ENCODE data around the gene PIP5K1C. TPM values are rescaled to one million over a fixed set of nuclear protein-coding genes. Genes with fewer than 3 reads are reported as not detected.
"Not testable (repeated sequence)": the region's sequence is repeated elsewhere in the genome, so short reads cannot be mapped to it uniquely, and the experiment has no call there.

The PIP5K1C gene
- total and polyA plus RNA-seq, 9 of the 15 experiments (the other 6 are each of a cell fraction or from before 2014, with no cell fraction given), result 0.38 to 22.1 (median 4.1) TPM

GRCh38 chr19:3584036-3584802 lies 116.0 kb downstream of the PIP5K1C start:
- H2AFZ ChIP-seq (ENCODE audit: low read depth, low read length); BruUV-seq (replicated peaks); CTCF ChIA-PET (ENCODE audit: low intra/inter-chr PET ratio); H3K27ac ChIP-seq (ENCODE audit: extremely low read depth, low read depth, low read length); H3K9me1 ChIP-seq (ENCODE audit: control insufficient read depth, insufficient read depth, low read length); H3K36me3 ChIP-seq (ENCODE audit: control insufficient read depth, insufficient read depth, low read length); H3K4me3 ChIP-seq; H3K4me2 ChIP-seq (ENCODE audit: insufficient read depth, low read length); intact Hi-C loops (cut with micrococcal nuclease); H3K9ac ChIP-seq (ENCODE audit: insufficient read depth in 1 of 2, low read depth in 2 of 2, low read length in 2 of 2); FAIRE-seq; in situ Hi-C loops (cut with MboI); H3K27me3 ChIP-seq (ENCODE audit: control insufficient read depth in 2 of 2, insufficient read depth in 2 of 2, low read length in 2 of 2); DNase-seq (ENCODE audit: extremely low read depth in 1 of 4, low spot score in 3 of 4); H3K79me2 ChIP-seq (ENCODE audit: control insufficient read depth, insufficient read depth, low read length); ATAC-seq; H3K9me3 ChIP-seq (replicated peaks; ENCODE audit: control insufficient read depth, insufficient read depth, low read depth, low read length); H4K20me1 ChIP-seq (replicated peaks; ENCODE audit: control insufficient read depth, insufficient read depth, low read length): not testable (repeated sequence)
- WGBS (ENCODE audit: insufficient coverage, low coverage, missing lambda C conversion rate), result 78% methylated on average over 15 of the region's 15 CpGs
- POLR2A ChIA-PET, result interaction anchor here (1.2 kb wide), 1 partner anchor 8 kb away, joined by 6 read pairs; no protein-coding TSS in a partner anchor
- TF ChIP-seq ZNF121 (CRISPR knock-in tag; conservative IDR thresholded peaks at IDR 0.05), result peak; percentile 89
- H3K4me1 ChIP-seq (replicated peaks in 1 of 2; ENCODE audit: control insufficient read depth in 2 of 2, insufficient read depth in 2 of 2, low read length in 2 of 2), result peaks cover 16 to 39% of the 10 kb centered on the region in 2 experiments

DNA sequence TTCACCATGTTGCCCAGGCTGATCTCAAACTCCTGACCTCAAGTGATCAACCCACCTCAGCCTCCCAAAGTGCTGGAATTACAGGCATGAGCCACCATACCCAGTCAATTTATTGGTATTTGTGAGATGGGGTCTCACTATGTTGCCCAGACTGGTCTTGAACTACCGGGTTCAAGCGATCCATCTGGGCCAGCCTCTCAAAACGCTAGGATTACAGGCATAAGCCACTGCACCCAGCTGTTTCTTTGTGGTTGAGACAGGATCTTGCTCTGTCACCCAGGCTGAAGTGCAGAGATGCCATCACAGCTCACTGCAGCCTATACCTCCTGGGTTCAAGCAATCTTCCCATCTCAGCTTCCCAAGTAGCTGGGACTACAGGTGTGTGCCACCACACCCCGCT lies 118.5 kb downstream of the PIP5K1C start:
- BruUV-seq (replicated peaks); H4K20me1 ChIP-seq (replicated peaks; ENCODE audit: control insufficient read depth, insufficient read depth, low read length); H3K4me3 ChIP-seq; H3K4me2 ChIP-seq (ENCODE audit: insufficient read depth, low read length); intact Hi-C loops (cut with micrococcal nuclease); CTCF ChIA-PET (ENCODE audit: low intra/inter-chr PET ratio); H3K27ac ChIP-seq (ENCODE audit: extremely low read depth, low read depth, low read length); H3K27me3 ChIP-seq (ENCODE audit: control insufficient read depth in 2 of 2, insufficient read depth in 2 of 2, low read length in 2 of 2); H3K79me2 ChIP-seq (ENCODE audit: control insufficient read depth, insufficient read depth, low read length); ATAC-seq; H3K9me1 ChIP-seq (ENCODE audit: control insufficient read depth, insufficient read depth, low read length); H2AFZ ChIP-seq (ENCODE audit: low read depth, low read length); DNase-seq (ENCODE audit: extremely low read depth in 1 of 4, low spot score in 3 of 4); FAIRE-seq; H3K9me3 ChIP-seq (replicated peaks; ENCODE audit: control insufficient read depth, insufficient read depth, low read depth, low read length); in situ Hi-C loops (cut with MboI); H3K9ac ChIP-seq (ENCODE audit: insufficient read depth in 1 of 2, low read depth in 2 of 2, low read length in 2 of 2): not testable (repeated sequence)
- Histone ChIP-seq H3K4me1 (replicated peaks in 1 of 2; ENCODE audit: control insufficient read depth in 2 of 2, insufficient read depth in 2 of 2, low read length in 2 of 2) (peaks cover 21 to 56% of the 10 kb centered on the region in 2 experiments), H3K36me3 (ENCODE audit: control insufficient read depth, insufficient read depth, low read length) (peaks cover 13% of the 10 kb centered on the region; the same call in 1 of the 3 replicates)
- POLR2A ChIA-PET, result interaction anchor here (2.6 kb wide), 1 partner anchor 10 kb away, joined by 14 read pairs; no protein-coding TSS in a partner anchor
- 56% methylated on average over 4 of the region's 4 CpGs for WGBS (ENCODE audit: insufficient coverage, low coverage, missing lambda C conversion rate)
- TF ChIP-seq ZNF121 (CRISPR knock-in tag; conservative IDR thresholded peaks at IDR 0.05) (peak; percentile 84), TFAP4 (CRISPR knock-in tag; IDR thresholded peaks at IDR 0.05; ENCODE audit: borderline replicate concordance) (peak; percentile 59; the same call in 1 of the 2 replicates), RBM25 (IDR thresholded peaks at IDR 0.05; ENCODE audit: low read depth, low read length, severe bottlenecking) (peak; percentile 4)

Other genes with a start within 250 kb of the PIP5K1C start
Only the 7 nearest of the 18 such genes appear.
- gene TBXA2R, start 93.6 kb downstream of the PIP5K1C start, total RNA-seq (2014; rRNA removed), result 2.5 and 5.2 TPM in 2 replicates
- gene TBXA2R, start 93.6 kb downstream of the PIP5K1C start, total RNA-seq (2014; rRNA removed; fragmentation: Illumina TruSeq; extraction: Trizol), result 2.3 and 2.8 TPM in 2 replicates
- gene TBXA2R, start 93.6 kb downstream of the PIP5K1C start, total RNA-seq (2015; rRNA removed; fragmentation: Illumina TruSeq; extraction: Trizol), result 2.5 and 3.1 TPM in 2 replicates
- gene TBXA2R, start 93.6 kb downstream of the PIP5K1C start, total RNA-seq (2021), result 21.0 and 24.0 TPM in 2 replicates
- 2.9 and 4.4 TPM in 2 replicates for gene TBXA2R, start 93.6 kb downstream of the PIP5K1C start, polyA plus RNA-seq (2011; rRNA removed)
- gene TBXA2R, start 93.6 kb downstream of the PIP5K1C start, polyA plus RNA-seq (2014; fragmentation: Illumina TruSeq; extraction: Trizol), result 4.3 and 6.7 TPM in 2 replicates
- 1 to 10 TPM; 1.5 to 2.6 TPM for gene TBXA2R, start 93.6 kb downstream of the PIP5K1C start, polyA plus RNA-seq (2014; fragmentation: Nextera tagmentation; extraction: Ambion mirVana)
- 5.7 and 6.1 TPM in 2 replicates for gene TBXA2R, start 93.6 kb downstream of the PIP5K1C start, polyA plus RNA-seq (2014; rRNA removed)
- gene CACTIN, start 73.7 kb downstream of the PIP5K1C start, total RNA-seq (2014; rRNA removed), result 46.5 and 57.8 TPM in 2 replicates
- gene CACTIN, start 73.7 kb downstream of the PIP5K1C start, total RNA-seq (2014; rRNA removed; fragmentation: Illumina TruSeq; extraction: Trizol), result 7.6 and 7.9 TPM in 2 replicates
- 25.6 and 27.3 TPM in 2 replicates for gene CACTIN, start 73.7 kb downstream of the PIP5K1C start, total RNA-seq (2015; rRNA removed; fragmentation: Illumina TruSeq; extraction: Trizol)
- 42.1 and 49.2 TPM in 2 replicates for gene CACTIN, start 73.7 kb downstream of the PIP5K1C start, total RNA-seq (2021)
- 15.0 and 19.4 TPM in 2 replicates for gene CACTIN, start 73.7 kb downstream of the PIP5K1C start, polyA plus RNA-seq (2011; rRNA removed)
- 9.6 and 20.4 TPM in 2 replicates for gene CACTIN, start 73.7 kb downstream of the PIP5K1C start, polyA plus RNA-seq (2014; fragmentation: Illumina TruSeq; extraction: Trizol)
- under 1 TPM; 0.15 to 0.52 TPM for gene CACTIN, start 73.7 kb downstream of the PIP5K1C start, polyA plus RNA-seq (2014; fragmentation: Nextera tagmentation; extraction: Ambion mirVana)
- 35.0 and 36.4 TPM in 2 replicates for gene CACTIN, start 73.7 kb downstream of the PIP5K1C start, polyA plus RNA-seq (2014; rRNA removed)
- gene TJP3, start 7.9 kb upstream of the PIP5K1C start, total RNA-seq (2014; rRNA removed), result 0.82 and 1.3 TPM in 2 replicates
- 0.11 and 0.38 TPM in 2 replicates for gene TJP3, start 7.9 kb upstream of the PIP5K1C start, total RNA-seq (2014; rRNA removed; fragmentation: Illumina TruSeq; extraction: Trizol)
- gene TJP3, start 7.9 kb upstream of the PIP5K1C start, total RNA-seq (2015; rRNA removed; fragmentation: Illumina TruSeq; extraction: Trizol), result 0.34 and 0.58 TPM in 2 replicates
- 0.92 and 2.4 TPM in 2 replicates for gene TJP3, start 7.9 kb upstream of the PIP5K1C start, total RNA-seq (2021)
- 1.8 and 2.2 TPM in 2 replicates for gene TJP3, start 7.9 kb upstream of the PIP5K1C start, polyA plus RNA-seq (2011; rRNA removed)
- 0.54 and 1.1 TPM in 2 replicates for gene TJP3, start 7.9 kb upstream of the PIP5K1C start, polyA plus RNA-seq (2014; fragmentation: Illumina TruSeq; extraction: Trizol)
- gene TJP3, start 7.9 kb upstream of the PIP5K1C start, polyA plus RNA-seq (2014; fragmentation: Nextera tagmentation; extraction: Ambion mirVana), result under 1 TPM in 1 of 2 experiments, not detected in 1; 0.11 TPM
- 0.56 and 0.73 TPM in 2 replicates for gene TJP3, start 7.9 kb upstream of the PIP5K1C start, polyA plus RNA-seq (2014; rRNA removed)
- 28.8 and 29.5 TPM in 2 replicates for gene APBA3, start 61.2 kb upstream of the PIP5K1C start, total RNA-seq (2014; rRNA removed)
- 1.4 and 2.8 TPM in 2 replicates for gene APBA3, start 61.2 kb upstream of the PIP5K1C start, total RNA-seq (2014; rRNA removed; fragmentation: Illumina TruSeq; extraction: Trizol)
- 10.8 and 14.0 TPM in 2 replicates for gene APBA3, start 61.2 kb upstream of the PIP5K1C start, total RNA-seq (2015; rRNA removed; fragmentation: Illumina TruSeq; extraction: Trizol)
- 19.7 and 23.8 TPM in 2 replicates for gene APBA3, start 61.2 kb upstream of the PIP5K1C start, total RNA-seq (2021)
- 11.5 and 20.7 TPM in 2 replicates for gene APBA3, start 61.2 kb upstream of the PIP5K1C start, polyA plus RNA-seq (2011; rRNA removed)
- gene APBA3, start 61.2 kb upstream of the PIP5K1C start, polyA plus RNA-seq (2014; fragmentation: Illumina TruSeq; extraction: Trizol), result 9.0 and 18.5 TPM in 2 replicates
- gene APBA3, start 61.2 kb upstream of the PIP5K1C start, polyA plus RNA-seq (2014; fragmentation: Nextera tagmentation; extraction: Ambion mirVana), result under 1 TPM; 0.10 to 0.42 TPM
- gene APBA3, start 61.2 kb upstream of the PIP5K1C start, polyA plus RNA-seq (2014; rRNA removed), result 25.0 and 28.2 TPM in 2 replicates
- gene MRPL54, start 62.2 kb upstream of the PIP5K1C start, total RNA-seq (2014; rRNA removed), result 120 and 124 TPM in 2 replicates
- gene MRPL54, start 62.2 kb upstream of the PIP5K1C start, total RNA-seq (2014; rRNA removed; fragmentation: Illumina TruSeq; extraction: Trizol), result 31.5 and 35.9 TPM in 2 replicates
- 93.8 and 97.3 TPM in 2 replicates for gene MRPL54, start 62.2 kb upstream of the PIP5K1C start, total RNA-seq (2015; rRNA removed; fragmentation: Illumina TruSeq; extraction: Trizol)
- 83.2 and 87.9 TPM in 2 replicates for gene MRPL54, start 62.2 kb upstream of the PIP5K1C start, total RNA-seq (2021)
- 44.2 and 52.3 TPM in 2 replicates for gene MRPL54, start 62.2 kb upstream of the PIP5K1C start, polyA plus RNA-seq (2011; rRNA removed)
- 56.9 and 68.4 TPM in 2 replicates for gene MRPL54, start 62.2 kb upstream of the PIP5K1C start, polyA plus RNA-seq (2014; fragmentation: Illumina TruSeq; extraction: Trizol)
- gene MRPL54, start 62.2 kb upstream of the PIP5K1C start, polyA plus RNA-seq (2014; fragmentation: Nextera tagmentation; extraction: Ambion mirVana), result 10 to 100 TPM in 1 of 2 experiments, 1 to 10 TPM in 1; 3.5 to 13.6 TPM
- gene MRPL54, start 62.2 kb upstream of the PIP5K1C start, polyA plus RNA-seq (2014; rRNA removed), result 93.7 and 131 TPM in 2 replicates
- gene RAX2, start 71.8 kb upstream of the PIP5K1C start, total RNA-seq (2014; rRNA removed), result not detected in 2 replicates
- gene RAX2, start 71.8 kb upstream of the PIP5K1C start, total RNA-seq (2014; rRNA removed; fragmentation: Illumina TruSeq; extraction: Trizol), result not detected in 2 replicates
- gene RAX2, start 71.8 kb upstream of the PIP5K1C start, total RNA-seq (2015; rRNA removed; fragmentation: Illumina TruSeq; extraction: Trizol), result not detected in 2 replicates
- not detected in 2 replicates for gene RAX2, start 71.8 kb upstream of the PIP5K1C start, total RNA-seq (2021)
- not detected in 2 replicates for gene RAX2, start 71.8 kb upstream of the PIP5K1C start, polyA plus RNA-seq (2011; rRNA removed)
- not detected in 2 replicates for gene RAX2, start 71.8 kb upstream of the PIP5K1C start, polyA plus RNA-seq (2014; fragmentation: Illumina TruSeq; extraction: Trizol)
- gene RAX2, start 71.8 kb upstream of the PIP5K1C start, polyA plus RNA-seq (2014; fragmentation: Nextera tagmentation; extraction: Ambion mirVana), result not detected
- gene RAX2, start 71.8 kb upstream of the PIP5K1C start, polyA plus RNA-seq (2014; rRNA removed), result not detected in 2 replicates
- gene MATK, start 85.9 kb upstream of the PIP5K1C start, total RNA-seq (2014; rRNA removed), result 41.2 and 57.1 TPM in 2 replicates
- gene MATK, start 85.9 kb upstream of the PIP5K1C start, total RNA-seq (2014; rRNA removed; fragmentation: Illumina TruSeq; extraction: Trizol), result 6.1 and 8.4 TPM in 2 replicates
- 21.4 and 23.2 TPM in 2 replicates for gene MATK, start 85.9 kb upstream of the PIP5K1C start, total RNA-seq (2015; rRNA removed; fragmentation: Illumina TruSeq; extraction: Trizol)
- gene MATK, start 85.9 kb upstream of the PIP5K1C start, total RNA-seq (2021), result 41.5 and 45.3 TPM in 2 replicates
- gene MATK, start 85.9 kb upstream of the PIP5K1C start, polyA plus RNA-seq (2011; rRNA removed), result 31.1 and 32.8 TPM in 2 replicates
- gene MATK, start 85.9 kb upstream of the PIP5K1C start, polyA plus RNA-seq (2014; fragmentation: Illumina TruSeq; extraction: Trizol), result 10.8 and 15.7 TPM in 2 replicates
- under 1 TPM; 0.08 to 0.71 TPM for gene MATK, start 85.9 kb upstream of the PIP5K1C start, polyA plus RNA-seq (2014; fragmentation: Nextera tagmentation; extraction: Ambion mirVana)
- 37.5 and 37.9 TPM in 2 replicates for gene MATK, start 85.9 kb upstream of the PIP5K1C start, polyA plus RNA-seq (2014; rRNA removed)